ENCODE measurements around the gene SPACA6.

Gene SPACA6

GRCh38 chr19:51750400-51751094 is 57.4 kb downstream of the SPACA6 start:
- H3K27ac Mint-ChIP-seq = no peak overlapping the region
- H3K36me3 Mint-ChIP-seq (ENCODE audit: low read depth) = no peaks in the 10 kb centered on the region
- ATAC-seq (no peak), DNase-seq (no peak)
- H3K4me3 Mint-ChIP-seq = no peak overlapping the region
- H3K27me3 Mint-ChIP-seq = peaks cover 3% of the 10 kb centered on the region
- H3K9me3 Mint-ChIP-seq = peaks cover 4% of the 10 kb centered on the region
- no peaks in the 10 kb centered on the region for H3K4me1 Mint-ChIP-seq

- H3K27ac Mint-ChIP-seq = no peak within 1 kb of the TSS
- no peak for ATAC-seq
These were observed 58.5 kb downstream of the SPACA6 start, which contains the start of gene FPR1 for GRCh38 chr19:51751655-51752054. Gene FPR1 (minus strand): TSS chr19:51751878. CDS start chr19:51746994, 4,884 bp downstream.

DNA sequence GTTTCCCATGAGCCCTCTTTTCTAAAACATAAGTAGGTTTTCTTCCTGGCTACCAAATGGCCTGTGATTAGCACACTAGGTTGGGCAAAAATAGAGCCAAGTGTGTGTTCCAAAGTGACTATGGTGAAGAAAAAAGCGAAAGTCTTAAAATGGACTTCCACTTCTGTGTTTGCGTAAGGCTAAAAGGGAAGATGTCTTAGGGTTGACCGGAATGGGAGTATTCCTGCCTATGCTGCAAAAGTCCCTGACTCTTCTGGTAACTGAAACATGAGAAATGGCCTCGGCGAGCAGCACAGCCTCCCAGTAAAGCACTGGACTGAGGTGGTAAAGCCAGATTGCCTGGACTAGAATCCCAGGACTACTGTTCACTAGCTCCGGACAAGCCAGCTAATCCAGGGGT is 61.0 kb downstream of the SPACA6 start:
- ATAC-seq (no peak), DNase-seq (no peak)
- H3K27me3 Mint-ChIP-seq = no peaks in the 10 kb centered on the region
- no peaks in the 10 kb centered on the region for H3K4me1 Mint-ChIP-seq
- H3K9me3 Mint-ChIP-seq = peaks cover 4% of the 10 kb centered on the region
- H3K4me3 Mint-ChIP-seq = no peak overlapping the region
- no peaks in the 10 kb centered on the region for H3K36me3 Mint-ChIP-seq (ENCODE audit: low read depth)
- H3K27ac Mint-ChIP-seq = no peak overlapping the region

More at GRCh38 chr19:51751655-51752054, 58.5 kb downstream of the SPACA6 start, which contains the start of gene FPR1:
- no peak for DNase-seq
- Mint-ChIP-seq H3K4me3 (no peak within 1 kb of the TSS), H3K36me3 (ENCODE audit: low read depth) (no peaks in the 10 kb centered on the region), H3K4me1 (no peaks in the 10 kb centered on the region), H3K27me3 (peaks cover 3% of the 10 kb centered on the region), H3K9me3 (peaks cover 4% of the 10 kb centered on the region)

DNA sequence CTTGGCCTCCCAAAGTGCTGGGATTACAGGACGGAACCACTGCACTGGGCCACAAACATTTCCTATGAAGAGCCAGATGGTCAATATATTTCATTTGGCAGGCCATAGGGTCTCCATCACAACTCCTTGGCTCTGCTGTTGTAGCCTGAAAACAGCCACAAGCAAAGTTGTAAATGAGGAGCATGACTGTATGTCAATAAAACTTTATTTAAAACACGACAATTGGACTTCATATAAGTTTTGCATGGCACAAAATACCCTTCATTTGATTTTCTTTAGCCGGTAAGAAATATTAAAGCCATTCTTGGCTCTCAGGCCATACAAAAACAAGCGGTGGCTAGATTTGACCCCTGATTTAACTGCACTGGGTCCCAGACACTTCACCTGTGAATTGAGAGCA is 61.6 kb downstream of the SPACA6 start:
- H3K9me3 Mint-ChIP-seq = peaks cover 4% of the 10 kb centered on the region
- H3K36me3 Mint-ChIP-seq (ENCODE audit: low read depth) = no peaks in the 10 kb centered on the region
- no peak for ATAC-seq
- H3K4me3 Mint-ChIP-seq = no peak overlapping the region
- no peak for DNase-seq
- H3K27me3 Mint-ChIP-seq = no peaks in the 10 kb centered on the region
- H3K27ac Mint-ChIP-seq = no peak overlapping the region
- no peaks in the 10 kb centered on the region for H3K4me1 Mint-ChIP-seq
